DMS153 treated with DMSO at 0.1 percent for 48 hours (cell line): ENCODE data around the gene CYB561D1.

Experiments used
- DNase-seq: peaks from one replicate; lab custom pipeline; 2025; ENCODE audit not compliant: unreplicated experiment; lab: John Stamatoyannopoulos, UW

The CYB561D1 gene

GRCh38 chr1:109479901-109480300 is 14.0 kb upstream of the CYB561D1 start:
- DNase-seq: no peak

GRCh38 chr1:109481646-109482045 is 12.2 kb upstream of the CYB561D1 start:
- DNase-seq: no peak

- DNase-seq: no peak
These were observed 11.7 kb upstream of the CYB561D1 start for GRCh38 chr1:109482242-109482641.

GRCh38 chr1:109482791-109483671 is 10.9 kb upstream of the CYB561D1 start:
- DNase-seq: no peak

GRCh38 chr1:109483672-109484518 is 10.0 kb upstream of the CYB561D1 start, which contains the start of gene ATXN7L2:
Gene ATXN7L2 (plus strand): TSS chr1:109483905. CDS start chr1:109483954, 49 bp downstream.
- DNase-seq: peak; percentile 79

- DNase-seq: no peak
These were observed 9.3 kb upstream of the CYB561D1 start for GRCh38 chr1:109484519-109484975.

GRCh38 chr1:109485001-109485400 is 8.9 kb upstream of the CYB561D1 start:
- DNase-seq: no peak

GRCh38 chr1:109487261-109487660 is 6.6 kb upstream of the CYB561D1 start:
- DNase-seq: no peak

GRCh38 chr1:109488201-109488600 is 5.7 kb upstream of the CYB561D1 start:
- no peak for DNase-seq

- DNase-seq: no peak
These were observed 5.2 kb upstream of the CYB561D1 start for GRCh38 chr1:109488696-109489095.

GRCh38 chr1:109490029-109490933 is 3.6 kb upstream of the CYB561D1 start:
- DNase-seq: no peak

GRCh38 chr1:109490934-109491302 is 3.0 kb upstream of the CYB561D1 start:
- no peak for DNase-seq

GRCh38 chr1:109491372-109491771 is 2.5 kb upstream of the CYB561D1 start:
- DNase-seq: no peak

- no peak for DNase-seq
These were observed 1.1 kb upstream of the CYB561D1 start for GRCh38 chr1:109492779-109493178.

GRCh38 chr1:109493227-109493626 is 667 bp upstream of the CYB561D1 start:
- no peak for DNase-seq

GRCh38 chr1:109495738-109496137 is 1.8 kb downstream of the CYB561D1 start:
- DNase-seq: no peak

- no peak for DNase-seq
These were observed 3.7 kb downstream of the CYB561D1 start for GRCh38 chr1:109497449-109498160.

- DNase-seq: no peak
These were observed 4.4 kb downstream of the CYB561D1 start for GRCh38 chr1:109498161-109498801.

- no peak for DNase-seq
These were observed 5.2 kb downstream of the CYB561D1 start for GRCh38 chr1:109499081-109499480.
